ENCODE results near the gene DNAJC5. TPM values are rescaled to one million over a fixed set of nuclear protein-coding genes. Genes with fewer than 3 reads are reported as not detected.

Gene DNAJC5
- total and polyA plus RNA-seq, 9 of the 15 experiments (the other 6 are each of a cell fraction or from before 2014, with no cell fraction given) = 0.95 to 42.8 (median 23.4) TPM

DNA sequence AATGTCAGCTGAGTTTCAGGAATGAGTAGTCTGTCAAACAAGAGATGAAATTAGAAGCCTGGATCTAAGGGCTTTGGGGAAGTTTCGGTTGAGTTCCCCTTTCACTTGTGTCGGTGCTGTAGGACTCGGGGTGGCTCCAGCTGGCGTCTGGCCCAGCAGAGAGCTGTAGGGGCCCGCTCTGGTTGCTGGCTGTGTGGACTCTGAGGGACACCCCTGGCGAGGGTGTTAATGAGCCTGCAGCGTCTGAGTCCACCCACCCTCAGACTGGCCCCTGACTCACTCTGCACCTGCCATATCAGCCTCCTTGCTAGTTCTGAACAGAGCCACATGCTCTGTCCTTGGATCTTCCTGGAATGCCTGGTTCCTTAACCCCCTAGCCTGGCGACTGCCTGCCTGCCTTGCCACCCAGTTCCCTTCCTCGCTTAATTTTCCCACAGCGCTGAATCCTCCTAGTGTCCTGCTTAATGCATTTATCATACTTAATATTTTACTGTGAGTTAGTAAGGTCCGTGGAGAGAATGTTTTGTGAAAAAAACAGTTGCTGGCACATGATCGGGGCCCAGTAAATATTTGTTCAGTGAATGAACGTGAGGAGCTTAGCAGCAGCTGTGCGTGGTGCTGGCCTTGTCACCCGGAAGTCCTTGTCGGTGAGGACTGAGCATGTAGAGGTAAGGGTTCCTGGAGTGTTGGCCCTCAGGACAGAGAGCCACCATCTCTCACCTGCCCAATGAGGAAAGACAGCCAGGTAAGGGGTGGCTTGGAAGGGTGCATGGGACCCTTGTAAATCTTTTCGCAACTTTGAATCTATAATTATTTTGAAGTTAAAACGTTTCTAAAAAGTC is 1.6 kb downstream of the DNAJC5 start (continued):
- TF ChIP-seq UBTF (IDR thresholded peaks at IDR 0.05; ENCODE audit: borderline replicate concordance in 1 of 2, low read depth in 2 of 2, low read length in 2 of 2) (0 out of 4 replicates have a peak, but pooled peaks of 1 of the 2 experiments have one; percentile 7), MAFK (IDR thresholded peaks at IDR 0.05; ENCODE audit: low read length) (no peak), KLF10 (CRISPR knock-in tag; IDR thresholded peaks at IDR 0.05) (no peak), HNRNPK (IDR thresholded peaks at IDR 0.05; ENCODE audit: low read depth, low read length, poor library complexity, severe bottlenecking) (no peak), MNT (conservative IDR thresholded peaks at IDR 0.05) (peak in 1 of 2 experiments; percentile 55; a peak in 3 of 4 replicates), SMARCC2 (IDR thresholded peaks at IDR 0.05; ENCODE audit: low read depth) (0 out of 2 replicates have a peak, but pooled peaks have one; percentile 10), FOSL1 (tag; conservative IDR thresholded peaks at IDR 0.05) (no peak), TEAD4 (IDR thresholded peaks at IDR 0.05; ENCODE audit: low read length) (0 out of 2 replicates have a peak, but pooled peaks have one; percentile 15), TEAD4 (CRISPR knock-in tag; IDR thresholded peaks at IDR 0.05; ENCODE audit: borderline replicate concordance) (no peak), ZNF583 (CRISPR knock-in tag; IDR thresholded peaks at IDR 0.05) (no peak), RBFOX2 (IDR thresholded peaks at IDR 0.05; ENCODE audit: low read depth, low read length) (peak; percentile 41; the same call in 1 of the 2 replicates), HSF4 (CRISPR knock-in tag; IDR thresholded peaks at IDR 0.05; ENCODE audit: borderline replicate concordance) (no peak), PKNOX1 (IDR thresholded peaks at IDR 0.05) (0 out of 2 replicates have a peak, but pooled peaks have one; percentile 5), TEAD1 (CRISPR knock-in tag; IDR thresholded peaks at IDR 0.05) (no peak), L3MBTL2 (IDR thresholded peaks at IDR 0.05) (0 out of 2 replicates have a peak, but pooled peaks have one; percentile 10), SPI1 (IDR thresholded peaks at IDR 0.05; ENCODE audit: borderline replicate concordance, low read depth, low read length) (peak; percentile 74), HNRNPL (IDR thresholded peaks at IDR 0.05; ENCODE audit: low read depth, low read length) (no peak), ZNF586 (CRISPR knock-in tag; conservative IDR thresholded peaks at IDR 0.05) (no peak), CHD1 (IDR thresholded peaks at IDR 0.05; ENCODE audit: low read length) (peak; percentile 17), ZBTB7A (IDR thresholded peaks at IDR 0.05; ENCODE audit: borderline replicate concordance, control insufficient read depth, low read depth, low read length) (peak; percentile 17; the same call in 1 of the 2 replicates), SNAPC5 (CRISPR knock-in tag; IDR thresholded peaks at IDR 0.05) (no peak), ZNF347 (CRISPR knock-in tag; IDR thresholded peaks at IDR 0.05; ENCODE audit: low read depth) (no peak)
